ENCODE results near the gene THOC1.

THOC1 gene

DNA sequence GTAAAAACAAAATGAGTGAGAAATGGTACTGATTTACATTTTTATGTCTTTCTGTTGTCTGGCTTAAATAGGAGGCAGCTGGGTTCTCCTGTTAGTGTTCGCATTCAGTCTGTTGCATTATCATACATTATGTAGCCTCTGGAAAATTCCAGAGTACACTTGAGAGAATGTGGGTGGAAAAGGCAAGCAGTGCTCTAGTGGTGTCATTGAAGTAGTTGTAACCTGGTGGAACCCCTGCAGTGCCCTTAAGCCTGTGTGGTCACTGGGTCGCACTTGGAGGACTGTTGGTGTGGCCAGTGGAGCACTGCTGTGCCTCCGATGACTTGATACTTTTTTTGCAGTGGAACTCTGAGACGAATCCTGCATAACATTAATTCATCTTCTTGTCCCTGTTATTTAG lies 57.1 kb downstream of the THOC1 start:
- TF ChIP-seq TAF1 (IDR thresholded peaks at IDR 0.05; ENCODE audit: low read depth, low read length) (no peak), POU2F2 (IDR thresholded peaks at IDR 0.05; ENCODE audit: low read depth, low read length) (no peak), SPI1 (IDR thresholded peaks at IDR 0.05; ENCODE audit: low read depth, low read length) (no peak), POLR2AphosphoS5 (IDR thresholded peaks at IDR 0.05; ENCODE audit: low read depth, low read length) (no peak), POLR2A (IDR thresholded peaks at IDR 0.05; ENCODE audit: low read depth, low read length) (no peak), PAX5 (IDR thresholded peaks at IDR 0.05; ENCODE audit: insufficient read depth, low read length, severe bottlenecking) (no peak)
- FAIRE-seq = no peak
- DNase-seq (ENCODE audit: insufficient read length, low spot score) = no peak

DNA sequence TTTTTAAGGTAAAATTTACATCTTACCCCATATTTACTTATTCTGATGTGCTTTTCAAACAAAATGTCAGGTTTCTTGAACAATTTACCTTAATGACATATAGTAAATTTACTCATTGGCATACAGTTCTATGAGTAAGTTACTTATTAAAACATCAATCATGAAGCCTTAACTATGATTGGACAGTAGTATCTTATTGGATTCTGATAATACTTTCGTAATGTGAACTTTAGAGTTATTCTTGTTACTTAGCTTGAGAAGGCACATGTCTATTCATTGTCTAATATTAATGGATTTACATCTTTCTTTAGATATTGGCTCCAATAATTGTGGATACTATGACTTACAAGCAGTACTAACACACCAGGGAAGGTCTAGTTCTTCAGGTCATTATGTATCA lies 57.8 kb downstream of the THOC1 start:
- no peak for FAIRE-seq

DNA sequence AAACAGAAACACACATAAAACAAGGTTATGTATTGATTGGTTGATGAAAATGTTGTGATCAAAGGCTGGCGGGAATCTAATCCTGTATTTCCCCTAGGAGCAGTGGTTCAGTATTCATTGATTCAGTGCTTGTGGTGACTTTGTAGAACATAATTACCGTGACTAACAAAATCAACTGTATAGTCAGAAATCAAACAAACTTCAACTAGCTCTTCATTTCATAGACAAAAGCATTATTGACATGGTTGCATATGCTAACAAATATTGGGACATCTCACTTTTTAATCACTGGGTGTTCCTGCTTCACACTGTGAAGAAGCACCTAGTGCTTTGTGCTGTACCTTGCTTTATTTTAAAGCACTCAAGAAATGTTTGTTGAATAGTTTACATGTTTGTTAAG lies 68.1 kb downstream of the THOC1 start:
- TF ChIP-seq PAX5 (IDR thresholded peaks at IDR 0.05; ENCODE audit: insufficient read depth, low read length, severe bottlenecking) (no peak), TAF1 (IDR thresholded peaks at IDR 0.05; ENCODE audit: low read depth, low read length) (no peak), POLR2A (IDR thresholded peaks at IDR 0.05; ENCODE audit: low read depth, low read length) (no peak), POU2F2 (IDR thresholded peaks at IDR 0.05; ENCODE audit: low read depth, low read length) (no peak), POLR2AphosphoS5 (IDR thresholded peaks at IDR 0.05; ENCODE audit: low read depth, low read length) (no peak), SPI1 (IDR thresholded peaks at IDR 0.05; ENCODE audit: low read depth, low read length) (no peak)
- FAIRE-seq = no peak

More for the DNA sequence above, 57.8 kb downstream of the THOC1 start:
- TF ChIP-seq POU2F2 (IDR thresholded peaks at IDR 0.05; ENCODE audit: low read depth, low read length) (no peak), SPI1 (IDR thresholded peaks at IDR 0.05; ENCODE audit: low read depth, low read length) (no peak), POLR2AphosphoS5 (IDR thresholded peaks at IDR 0.05; ENCODE audit: low read depth, low read length) (no peak), PAX5 (IDR thresholded peaks at IDR 0.05; ENCODE audit: insufficient read depth, low read length, severe bottlenecking) (no peak), TAF1 (IDR thresholded peaks at IDR 0.05; ENCODE audit: low read depth, low read length) (no peak), POLR2A (IDR thresholded peaks at IDR 0.05; ENCODE audit: low read depth, low read length) (no peak)
- DNase-seq (ENCODE audit: insufficient read length, low spot score) = no peak

DNA sequence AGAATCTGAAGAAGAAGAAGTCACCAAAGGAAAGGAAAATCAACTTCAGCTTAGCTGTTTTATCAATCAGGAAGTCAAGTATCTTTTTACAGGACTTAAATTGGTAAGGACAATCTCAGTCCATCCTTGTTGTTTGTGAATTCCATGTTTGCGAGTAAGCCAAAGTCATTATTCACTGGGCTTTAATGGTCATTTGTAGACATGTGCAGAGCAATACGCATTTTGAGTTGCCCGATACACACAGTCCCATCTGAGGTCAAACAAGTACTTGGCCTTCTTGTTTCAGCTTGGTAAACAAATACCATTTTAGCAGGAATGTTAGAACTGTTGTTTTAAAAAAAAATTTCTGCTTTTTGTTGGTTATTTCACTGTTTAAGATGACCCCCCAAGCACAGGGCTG lies 68.6 kb downstream of the THOC1 start:
- no peak for FAIRE-seq
- TF ChIP-seq SPI1 (IDR thresholded peaks at IDR 0.05; ENCODE audit: low read depth, low read length) (no peak), TAF1 (IDR thresholded peaks at IDR 0.05; ENCODE audit: low read depth, low read length) (no peak), POU2F2 (IDR thresholded peaks at IDR 0.05; ENCODE audit: low read depth, low read length) (no peak), POLR2A (IDR thresholded peaks at IDR 0.05; ENCODE audit: low read depth, low read length) (no peak), PAX5 (IDR thresholded peaks at IDR 0.05; ENCODE audit: insufficient read depth, low read length, severe bottlenecking) (no peak), POLR2AphosphoS5 (IDR thresholded peaks at IDR 0.05; ENCODE audit: low read depth, low read length) (no peak)

More for the DNA sequence above, 68.1 kb downstream of the THOC1 start:
- DNase-seq (ENCODE audit: insufficient read length, low spot score) = no peak

DNA sequence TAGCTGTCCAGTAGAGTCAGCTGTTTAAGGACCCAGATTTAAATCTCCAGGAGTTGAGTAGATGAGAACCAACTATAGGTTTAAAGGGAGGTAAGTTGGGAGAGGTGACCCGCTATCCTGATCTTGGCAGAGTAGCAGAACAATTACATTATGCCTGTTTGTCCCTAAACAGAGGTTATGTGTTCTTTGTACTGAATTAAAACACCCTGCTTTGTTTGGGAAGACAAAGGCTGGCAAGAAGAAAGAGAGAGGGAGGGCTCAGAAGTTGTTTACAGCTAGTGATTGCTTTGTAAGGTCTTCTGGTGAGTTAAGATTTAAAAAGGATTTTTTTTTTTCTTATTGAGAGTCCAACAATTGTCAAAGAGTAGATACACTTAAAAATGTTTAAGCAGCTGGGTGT lies 72.2 kb downstream of the THOC1 start:
- DNase-seq (ENCODE audit: insufficient read length, low spot score) (no peak), FAIRE-seq (no peak)
- TF ChIP-seq TAF1 (IDR thresholded peaks at IDR 0.05; ENCODE audit: low read depth, low read length) = no peak
- no peak for TF ChIP-seq POLR2AphosphoS5 (IDR thresholded peaks at IDR 0.05; ENCODE audit: low read depth, low read length)
- no peak for TF ChIP-seq PAX5 (IDR thresholded peaks at IDR 0.05; ENCODE audit: insufficient read depth, low read length, severe bottlenecking)
- no peak for TF ChIP-seq POU2F2 (IDR thresholded peaks at IDR 0.05; ENCODE audit: low read depth, low read length)

More for the DNA sequence above, 68.6 kb downstream of the THOC1 start:
- no peak for DNase-seq (ENCODE audit: insufficient read length, low spot score)

DNA sequence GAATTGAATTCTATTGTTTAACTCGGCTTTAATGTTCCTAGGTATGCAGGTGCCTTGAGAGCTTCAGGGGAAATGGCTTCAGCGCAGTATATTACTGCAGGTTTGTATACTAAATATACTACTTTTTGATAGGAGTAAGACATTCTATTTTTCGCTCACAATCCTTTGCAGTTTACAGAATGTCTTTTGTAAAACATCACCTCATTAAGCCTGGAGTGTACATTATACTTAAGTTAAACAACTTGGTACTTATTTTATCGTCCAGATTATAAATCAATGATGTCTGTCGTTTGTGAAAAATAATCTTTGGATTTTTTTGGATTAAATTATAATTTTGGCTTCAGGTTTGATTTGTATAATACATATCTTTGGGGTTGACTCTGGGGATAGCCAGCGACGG lies 75.0 kb downstream of the THOC1 start:
- DNase-seq (ENCODE audit: insufficient read length, low spot score) (no peak), FAIRE-seq (no peak)
- TF ChIP-seq PAX5 (IDR thresholded peaks at IDR 0.05; ENCODE audit: insufficient read depth, low read length, severe bottlenecking) (no peak), SPI1 (IDR thresholded peaks at IDR 0.05; ENCODE audit: low read depth, low read length) (no peak), TAF1 (IDR thresholded peaks at IDR 0.05; ENCODE audit: low read depth, low read length) (no peak), POU2F2 (IDR thresholded peaks at IDR 0.05; ENCODE audit: low read depth, low read length) (no peak)

DNA sequence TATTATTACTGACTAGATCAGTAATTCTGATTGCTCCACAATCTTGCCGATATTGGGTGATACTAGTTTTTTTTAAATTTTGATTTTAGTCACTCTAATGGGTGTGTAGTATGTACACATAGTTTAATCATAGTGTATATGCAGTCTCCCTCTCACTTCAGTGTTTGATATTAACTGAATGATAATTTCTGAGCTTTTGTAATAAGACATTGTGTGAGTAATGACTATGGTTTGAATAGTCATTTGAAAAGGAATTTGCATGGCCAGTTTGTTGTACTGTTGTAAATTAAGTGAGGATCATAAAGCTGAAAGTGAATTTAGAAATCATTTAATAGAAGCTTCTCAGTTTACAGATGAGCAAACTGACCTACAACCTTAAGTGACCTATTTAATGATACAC lies 76.1 kb downstream of the THOC1 start:
- DNase-seq (ENCODE audit: insufficient read length, low spot score) (no peak), FAIRE-seq (no peak)
- TF ChIP-seq POLR2AphosphoS5 (IDR thresholded peaks at IDR 0.05; ENCODE audit: low read depth, low read length) (no peak), PAX5 (IDR thresholded peaks at IDR 0.05; ENCODE audit: insufficient read depth, low read length, severe bottlenecking) (no peak), TAF1 (IDR thresholded peaks at IDR 0.05; ENCODE audit: low read depth, low read length) (no peak), POU2F2 (IDR thresholded peaks at IDR 0.05; ENCODE audit: low read depth, low read length) (no peak), SPI1 (IDR thresholded peaks at IDR 0.05; ENCODE audit: low read depth, low read length) (no peak), POLR2A (IDR thresholded peaks at IDR 0.05; ENCODE audit: low read depth, low read length) (no peak)

DNA sequence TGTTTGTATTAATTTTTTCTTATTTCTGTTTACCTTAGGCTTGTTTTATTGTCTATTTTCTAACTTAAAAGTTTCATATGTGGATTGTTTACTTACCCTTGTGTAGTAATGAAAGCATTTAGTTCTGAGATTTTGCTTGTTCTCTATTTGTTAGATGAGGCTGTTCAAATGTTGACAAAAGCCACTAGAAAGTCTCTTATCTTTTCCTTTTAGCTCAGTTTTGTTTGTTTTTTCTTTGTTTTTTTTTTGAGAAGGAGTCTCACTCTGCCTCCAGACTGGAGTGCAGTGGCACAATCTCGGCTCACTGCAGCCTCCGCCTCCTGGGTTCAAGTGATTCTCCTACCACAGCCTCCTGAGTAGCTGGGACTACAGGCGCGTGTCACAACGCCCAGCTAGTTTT lies 78.6 kb downstream of the THOC1 start:
- DNase-seq (ENCODE audit: insufficient read length, low spot score) = no peak
- FAIRE-seq = no peak
- no peak for TF ChIP-seq POLR2A (IDR thresholded peaks at IDR 0.05; ENCODE audit: low read depth, low read length)
- TF ChIP-seq POU2F2 (IDR thresholded peaks at IDR 0.05; ENCODE audit: low read depth, low read length) = no peak
- no peak for TF ChIP-seq POLR2AphosphoS5 (IDR thresholded peaks at IDR 0.05; ENCODE audit: low read depth, low read length)
- no peak for TF ChIP-seq TAF1 (IDR thresholded peaks at IDR 0.05; ENCODE audit: low read depth, low read length)
- TF ChIP-seq SPI1 (IDR thresholded peaks at IDR 0.05; ENCODE audit: low read depth, low read length) = no peak
- no peak for TF ChIP-seq PAX5 (IDR thresholded peaks at IDR 0.05; ENCODE audit: insufficient read depth, low read length, severe bottlenecking)

DNA sequence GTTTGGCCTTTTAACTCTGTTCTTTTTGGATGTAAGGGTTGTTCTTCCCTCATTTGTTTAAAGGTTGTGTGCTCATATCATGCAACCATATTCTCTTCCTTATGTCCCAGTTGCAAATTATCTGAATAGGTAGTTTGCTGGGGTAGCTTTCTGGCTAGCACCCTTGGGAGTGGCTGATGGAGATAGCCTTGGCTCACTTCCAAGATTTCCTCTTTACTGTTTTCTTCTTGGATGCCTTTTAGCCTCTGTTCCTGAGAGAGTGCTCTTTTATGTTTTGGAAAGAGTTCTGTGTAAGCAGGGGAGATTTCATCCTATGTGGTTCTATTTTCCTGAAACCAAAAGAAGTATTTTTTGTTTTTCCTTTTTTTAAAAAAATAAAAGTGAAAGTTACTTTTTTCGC lies 84.1 kb downstream of the THOC1 start:
- DNase-seq (ENCODE audit: insufficient read length, low spot score) (no peak), FAIRE-seq (no peak)
- no peak for TF ChIP-seq SPI1 (IDR thresholded peaks at IDR 0.05; ENCODE audit: low read depth, low read length)
- TF ChIP-seq PAX5 (IDR thresholded peaks at IDR 0.05; ENCODE audit: insufficient read depth, low read length, severe bottlenecking) = no peak
- no peak for TF ChIP-seq TAF1 (IDR thresholded peaks at IDR 0.05; ENCODE audit: low read depth, low read length)
- TF ChIP-seq POLR2AphosphoS5 (IDR thresholded peaks at IDR 0.05; ENCODE audit: low read depth, low read length) = no peak
- no peak for TF ChIP-seq POU2F2 (IDR thresholded peaks at IDR 0.05; ENCODE audit: low read depth, low read length)
- TF ChIP-seq POLR2A (IDR thresholded peaks at IDR 0.05; ENCODE audit: low read depth, low read length) = no peak

DNA sequence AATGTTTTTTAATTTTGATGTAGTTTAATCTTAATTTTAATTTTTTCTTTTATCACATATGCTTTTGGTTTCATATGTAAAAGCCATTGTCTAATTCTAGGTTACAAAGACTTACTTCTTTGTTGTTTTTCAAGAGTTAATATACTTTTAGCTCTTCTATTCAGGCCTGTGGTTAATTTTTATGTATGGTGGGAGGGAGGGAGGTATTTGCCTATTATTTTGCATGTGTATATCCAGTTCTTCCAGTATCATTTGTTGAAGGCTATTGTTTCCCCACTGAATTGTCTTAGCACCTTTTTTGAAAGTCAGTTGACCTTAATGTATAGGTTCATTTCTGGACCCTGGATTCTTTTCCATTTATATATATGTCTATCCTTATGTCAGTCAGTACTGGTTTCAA lies 86.1 kb downstream of the THOC1 start:
- FAIRE-seq (no peak), DNase-seq (ENCODE audit: insufficient read length, low spot score) (no peak)
- TF ChIP-seq POLR2A (IDR thresholded peaks at IDR 0.05; ENCODE audit: low read depth, low read length) (no peak), POU2F2 (IDR thresholded peaks at IDR 0.05; ENCODE audit: low read depth, low read length) (no peak), SPI1 (IDR thresholded peaks at IDR 0.05; ENCODE audit: low read depth, low read length) (no peak), PAX5 (IDR thresholded peaks at IDR 0.05; ENCODE audit: insufficient read depth, low read length, severe bottlenecking) (no peak), POLR2AphosphoS5 (IDR thresholded peaks at IDR 0.05; ENCODE audit: low read depth, low read length) (no peak), TAF1 (IDR thresholded peaks at IDR 0.05; ENCODE audit: low read depth, low read length) (no peak)
